GM18526 (cell line): ENCODE data around the gene CBX4.

ENCODE experiments used
- POLR2A ChIP-seq: IDR thresholded peaks from 3 replicates; pipeline ENCODE4 v1.6.1; 2011; ENCODE audit not compliant: insufficient read length; ENCODE audit errors: extremely low read depth

Gene CBX4

DNA sequence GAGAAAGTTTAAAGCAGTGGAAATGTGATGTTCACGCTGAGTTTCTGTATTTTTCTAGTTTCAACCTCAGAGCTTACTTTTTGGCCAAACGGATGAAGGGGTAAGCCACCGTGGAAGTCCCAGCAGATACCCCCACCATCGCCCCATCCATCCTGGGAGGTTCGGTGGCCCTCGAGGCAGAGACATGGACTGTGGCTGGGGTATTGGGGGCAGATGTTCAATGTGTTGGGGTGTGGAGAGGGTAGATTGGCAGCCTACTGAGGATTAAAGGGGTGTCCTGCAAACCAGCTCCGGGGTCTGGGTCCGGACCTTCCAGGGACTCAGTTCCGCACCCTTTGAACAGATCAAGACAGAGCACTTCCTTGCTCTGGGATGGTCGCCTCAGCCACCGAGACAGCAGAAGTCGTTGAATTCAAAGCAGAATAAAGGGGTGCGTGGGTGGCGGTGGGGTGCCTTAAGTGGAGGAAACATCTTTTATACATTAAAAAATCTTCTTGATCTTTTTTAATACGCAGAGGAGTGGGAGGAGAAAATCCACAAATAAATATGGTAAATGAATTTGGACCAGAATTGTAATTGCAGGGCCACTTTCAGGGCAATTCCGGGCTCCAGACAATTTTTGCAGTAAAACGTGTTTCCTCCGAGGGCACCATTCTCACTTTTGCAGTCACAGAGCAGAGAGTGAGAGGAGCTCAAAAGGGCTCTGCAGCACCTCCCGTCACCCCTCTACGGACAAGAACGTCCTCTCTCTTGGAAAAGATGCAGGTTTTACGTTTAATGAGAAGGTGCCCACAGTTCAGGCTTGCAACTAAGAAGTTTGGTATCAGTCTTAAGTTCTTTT lies 34.2 kb downstream of the CBX4 start:
- no peak for TF ChIP-seq POLR2A

DNA sequence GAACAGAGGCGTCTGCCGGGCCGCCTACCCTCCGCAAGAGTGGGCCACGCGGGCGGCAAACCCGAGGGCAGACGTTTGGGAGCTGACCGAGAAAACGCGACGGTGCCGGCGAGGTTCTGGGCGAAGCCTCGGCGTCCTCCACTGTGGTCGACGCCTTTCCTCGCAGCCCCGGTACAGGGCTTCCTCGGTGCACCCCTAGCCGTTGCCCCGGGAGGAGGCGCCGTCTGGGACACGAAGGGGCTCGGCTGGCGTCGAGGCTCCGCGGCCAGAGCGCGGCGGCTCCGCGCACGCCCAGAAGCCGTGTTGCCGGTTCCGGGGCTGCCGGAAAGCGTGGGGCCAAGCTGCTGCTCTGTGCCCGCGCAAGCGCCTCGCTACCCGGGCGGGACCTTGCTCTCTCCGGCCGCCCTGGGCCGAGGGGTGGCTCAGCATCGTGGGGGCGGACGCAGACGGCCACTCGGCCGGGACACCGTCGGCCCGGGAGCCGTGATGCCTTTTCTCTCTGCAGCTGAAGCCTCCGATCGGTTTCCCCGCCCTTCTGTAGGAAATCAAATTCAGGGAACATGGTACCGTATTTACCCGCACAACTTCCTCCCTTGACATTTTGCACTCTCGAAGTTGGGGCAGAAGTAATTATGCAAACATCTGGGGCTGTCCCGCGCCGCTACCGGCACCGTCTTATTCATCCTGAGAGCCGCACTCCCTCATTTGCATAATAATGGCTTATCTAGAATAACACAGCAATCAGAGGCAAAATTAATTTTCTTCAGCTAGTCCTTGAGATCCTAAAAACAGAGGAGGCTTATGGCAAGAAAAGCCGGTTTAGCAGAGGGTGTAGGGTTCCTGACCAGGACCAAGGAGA lies 35.0 kb downstream of the CBX4 start:
- TF ChIP-seq POLR2A: no peak

DNA sequence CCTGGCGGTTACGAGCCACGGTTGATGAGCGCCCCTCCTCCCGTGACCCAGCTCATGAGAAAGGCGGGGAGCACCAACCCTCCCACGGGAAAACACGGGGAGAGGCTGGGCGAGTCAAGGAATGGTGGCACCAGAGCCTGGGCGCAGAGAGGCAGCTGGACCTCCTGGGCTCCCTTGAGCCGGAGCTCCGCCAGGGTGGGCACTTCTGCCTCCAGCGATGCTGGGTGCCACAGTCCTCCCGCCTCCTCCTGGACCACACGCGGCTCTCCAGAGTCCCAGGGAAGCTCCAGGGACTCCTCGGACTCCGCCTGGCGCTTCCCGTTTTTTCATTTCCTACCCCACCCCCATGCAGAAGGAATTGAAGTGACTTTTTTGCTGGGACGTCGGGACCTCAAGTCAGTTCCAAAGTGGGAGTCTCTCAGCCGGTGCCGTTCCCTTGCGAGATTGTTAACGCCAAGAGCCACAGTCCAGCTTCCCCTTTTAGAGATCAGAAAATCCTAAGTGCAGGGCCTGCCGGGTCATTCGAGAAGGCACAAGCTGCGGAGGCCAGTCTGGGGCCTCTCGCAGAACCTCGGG lies 35.7 kb downstream of the CBX4 start:
- TF ChIP-seq POLR2A: no peak

DNA sequence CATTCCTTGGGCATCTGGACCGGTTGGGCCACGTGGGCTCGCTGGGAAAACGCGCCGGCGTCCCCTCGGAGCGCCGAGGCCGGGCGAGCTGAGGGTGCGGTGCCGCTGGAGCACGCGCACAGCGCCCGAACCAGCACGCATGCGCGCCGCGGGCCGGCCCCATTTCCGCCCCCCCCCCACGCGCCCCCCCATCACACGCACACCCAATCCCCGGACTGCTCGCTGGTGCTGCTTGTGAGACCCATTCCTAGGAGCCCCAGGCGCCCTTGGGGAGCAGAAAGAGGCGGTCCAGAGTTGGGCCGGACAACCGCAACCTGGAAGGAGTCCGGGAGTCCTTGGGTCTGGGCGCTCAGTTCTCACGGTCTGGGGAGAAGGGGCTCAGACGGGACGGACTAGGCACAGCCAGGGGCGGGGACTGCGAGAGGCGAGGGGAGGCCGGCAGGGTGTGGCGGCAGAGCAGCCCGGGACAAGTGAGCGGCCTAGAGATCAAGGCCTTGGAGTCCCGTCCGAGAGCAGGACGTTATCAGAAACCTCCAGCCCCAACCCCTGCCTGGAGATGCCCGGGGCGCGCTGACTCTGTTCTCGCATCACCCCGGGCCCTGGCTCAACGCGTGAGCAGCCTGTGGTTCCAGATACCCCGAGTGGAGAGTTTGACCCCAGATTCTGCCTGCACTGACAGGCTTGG lies 36.4 kb downstream of the CBX4 start:
- TF ChIP-seq POLR2A: no peak

DNA sequence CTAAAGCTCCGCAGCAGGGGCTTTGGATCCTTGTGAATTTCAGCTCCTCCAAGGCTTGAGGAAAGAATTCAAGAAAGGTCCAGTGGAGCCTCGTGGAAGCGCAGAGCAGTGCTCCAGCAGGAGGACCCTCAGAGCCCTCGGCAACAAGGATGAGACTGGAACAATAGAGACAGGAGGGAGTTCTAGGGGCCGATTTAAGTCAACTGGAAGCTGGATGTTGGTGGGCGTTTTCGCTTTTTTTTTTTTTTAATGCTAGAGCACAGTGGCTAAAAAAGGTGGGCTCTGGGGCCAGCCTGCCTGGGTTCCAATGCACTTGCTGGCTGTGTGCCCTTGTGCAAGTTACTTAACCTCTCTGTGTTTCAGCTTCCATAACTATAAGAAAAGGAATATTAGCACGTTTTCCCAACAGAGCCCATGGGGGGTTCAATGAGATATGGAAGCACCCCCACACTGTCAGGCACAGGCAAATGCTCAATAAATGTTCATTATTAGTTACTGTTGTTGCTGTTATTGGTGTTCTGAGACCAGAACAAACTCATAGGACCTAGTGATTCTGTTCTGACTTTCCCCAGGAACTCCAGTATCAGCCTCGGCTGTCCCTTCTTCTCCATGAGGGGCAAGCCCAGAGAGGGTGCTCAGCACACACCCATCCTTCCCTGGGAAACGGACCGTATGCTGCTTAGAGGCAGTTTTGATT lies 37.1 kb downstream of the CBX4 start:
- no peak for TF ChIP-seq POLR2A

DNA sequence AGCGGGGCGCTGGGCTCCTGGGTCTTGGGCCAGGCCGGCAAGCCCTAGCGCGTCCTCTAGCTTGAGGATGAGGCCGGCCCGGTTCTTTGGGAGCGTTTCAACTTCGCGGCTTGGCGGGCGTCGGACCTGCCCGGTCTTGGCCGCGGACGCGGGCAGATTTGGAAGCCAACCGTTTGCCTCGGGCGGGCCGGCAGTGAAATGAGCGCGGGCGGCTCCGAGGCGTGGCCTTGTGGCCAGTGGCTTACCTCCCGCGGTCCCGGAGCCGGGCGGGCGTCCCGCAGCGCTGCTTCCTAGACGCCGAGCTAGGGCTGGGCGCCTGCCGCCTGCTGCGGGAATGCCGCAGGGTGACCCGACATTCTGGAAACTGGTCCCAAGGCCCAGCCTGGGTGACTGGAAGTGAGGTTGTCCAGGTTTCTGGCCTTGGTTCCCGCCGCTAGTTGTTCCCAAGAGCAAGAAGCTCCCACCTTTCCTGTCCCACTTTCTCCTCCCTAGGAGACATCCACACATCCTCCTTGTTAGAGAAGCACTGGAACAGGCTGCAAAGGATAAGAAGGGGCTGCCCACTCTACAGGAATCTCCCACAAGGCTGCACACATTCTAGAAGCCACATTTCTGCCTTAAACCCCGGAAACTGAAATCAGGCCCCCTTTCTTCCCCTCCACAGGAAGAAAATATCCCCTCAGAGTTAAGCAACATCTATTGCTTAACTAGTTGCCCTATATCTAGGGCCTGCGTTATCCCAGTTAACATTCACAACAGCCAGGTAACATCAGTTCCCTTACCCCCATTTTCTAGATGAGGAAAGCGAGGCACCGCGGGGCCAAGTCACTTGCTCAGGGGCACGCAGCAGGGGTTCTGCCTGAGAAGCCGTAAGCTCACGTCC lies 37.8 kb downstream of the CBX4 start:
- TF ChIP-seq POLR2A: no peak

DNA sequence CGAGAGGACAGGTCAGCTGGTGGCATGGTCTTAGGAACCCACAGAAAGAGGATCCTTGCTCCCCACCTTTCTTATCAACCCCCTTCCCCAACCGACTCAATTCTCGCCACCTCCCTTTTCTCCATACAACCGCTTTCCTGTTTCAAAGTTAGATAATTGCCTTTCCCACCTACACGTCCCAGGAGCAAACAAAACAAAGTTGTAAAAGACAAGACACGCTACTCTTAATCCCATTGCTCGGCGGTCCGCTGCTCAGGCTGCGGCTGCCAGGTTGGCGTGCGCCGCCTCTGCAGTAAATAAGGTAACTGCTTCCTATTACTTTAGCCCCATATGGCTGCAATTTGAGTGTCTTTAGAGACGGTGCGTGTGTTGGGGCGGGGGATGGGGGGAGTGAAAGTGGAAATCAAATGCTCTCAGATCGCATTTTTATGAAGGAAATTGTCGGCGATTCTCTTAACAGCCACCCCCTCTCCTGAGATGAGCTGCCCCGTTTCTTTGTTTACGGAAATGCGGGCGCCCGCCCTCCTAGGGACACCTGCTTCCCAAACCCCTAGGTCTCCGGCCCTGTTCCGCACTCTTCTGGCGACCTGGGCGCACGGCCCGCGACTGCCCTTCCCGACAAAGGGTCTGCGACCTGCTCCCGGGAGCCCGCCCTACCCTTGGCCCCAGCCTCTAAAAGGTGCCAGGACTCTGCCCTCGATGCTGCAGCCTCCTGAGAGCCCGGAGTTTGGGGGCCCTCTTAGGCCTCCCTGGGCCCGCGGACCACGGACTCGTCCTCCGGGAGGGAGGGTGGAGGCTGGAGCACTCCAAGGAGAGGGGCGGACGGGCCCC lies 38.7 kb downstream of the CBX4 start:
- TF ChIP-seq POLR2A: no peak

DNA sequence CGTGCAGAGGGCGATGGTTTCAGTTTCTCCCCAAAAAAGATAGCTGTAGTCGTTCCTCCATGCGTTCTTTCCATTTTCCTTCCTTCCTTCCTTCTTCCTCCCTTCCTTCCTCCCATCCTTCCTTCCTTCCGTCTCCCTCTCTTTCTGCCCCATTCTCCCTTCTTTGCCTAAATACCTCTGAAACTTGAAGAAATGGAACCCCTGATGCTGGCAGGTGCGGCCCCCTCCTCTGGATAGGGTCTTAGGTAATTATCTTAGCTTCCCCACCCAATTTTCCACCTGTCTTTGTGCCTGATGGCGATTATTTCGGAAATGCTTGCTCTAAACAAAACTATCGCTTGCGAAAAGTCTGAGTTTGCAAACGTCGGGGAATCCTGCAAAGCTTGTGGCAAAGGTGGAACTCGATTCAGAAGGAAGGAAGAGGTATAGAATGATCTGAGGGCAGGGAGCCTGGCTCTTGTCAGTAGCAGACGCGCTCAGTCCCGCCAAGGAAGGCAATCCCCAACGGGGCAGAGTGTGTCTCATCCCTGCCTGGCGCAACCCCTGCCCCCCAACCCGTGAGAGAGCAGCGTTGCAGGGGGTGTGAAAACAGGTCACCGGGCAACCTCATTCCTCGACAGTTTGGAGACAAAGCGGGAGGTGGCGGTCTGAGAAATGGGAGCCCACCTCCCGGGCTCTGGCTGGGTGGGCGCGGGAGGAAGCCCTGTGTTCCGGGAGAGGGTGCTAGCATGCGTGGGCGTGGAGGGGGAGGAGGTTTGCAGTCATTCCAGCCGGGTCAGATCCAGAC lies 39.5 kb downstream of the CBX4 start:
- no peak for TF ChIP-seq POLR2A

DNA sequence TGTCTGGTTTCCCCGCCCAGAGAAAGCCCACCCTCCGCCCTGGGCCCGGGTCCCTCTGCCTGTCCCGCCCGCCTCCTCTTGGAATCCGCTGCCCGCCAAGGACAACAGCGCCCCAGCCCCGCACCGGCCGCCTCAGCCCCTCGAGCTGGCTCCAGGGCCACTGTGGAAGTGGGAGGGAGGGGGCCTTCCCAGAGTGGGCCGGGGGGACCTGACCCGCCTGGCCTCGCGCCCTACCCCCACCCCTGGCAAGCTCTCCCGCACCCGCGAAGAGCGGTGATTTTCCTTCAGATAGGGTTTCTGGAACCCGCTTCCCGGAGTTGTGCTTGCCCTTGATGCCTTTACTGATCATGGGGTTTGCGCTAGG lies 40.1 kb downstream of the CBX4 start:
- no peak for TF ChIP-seq POLR2A

DNA sequence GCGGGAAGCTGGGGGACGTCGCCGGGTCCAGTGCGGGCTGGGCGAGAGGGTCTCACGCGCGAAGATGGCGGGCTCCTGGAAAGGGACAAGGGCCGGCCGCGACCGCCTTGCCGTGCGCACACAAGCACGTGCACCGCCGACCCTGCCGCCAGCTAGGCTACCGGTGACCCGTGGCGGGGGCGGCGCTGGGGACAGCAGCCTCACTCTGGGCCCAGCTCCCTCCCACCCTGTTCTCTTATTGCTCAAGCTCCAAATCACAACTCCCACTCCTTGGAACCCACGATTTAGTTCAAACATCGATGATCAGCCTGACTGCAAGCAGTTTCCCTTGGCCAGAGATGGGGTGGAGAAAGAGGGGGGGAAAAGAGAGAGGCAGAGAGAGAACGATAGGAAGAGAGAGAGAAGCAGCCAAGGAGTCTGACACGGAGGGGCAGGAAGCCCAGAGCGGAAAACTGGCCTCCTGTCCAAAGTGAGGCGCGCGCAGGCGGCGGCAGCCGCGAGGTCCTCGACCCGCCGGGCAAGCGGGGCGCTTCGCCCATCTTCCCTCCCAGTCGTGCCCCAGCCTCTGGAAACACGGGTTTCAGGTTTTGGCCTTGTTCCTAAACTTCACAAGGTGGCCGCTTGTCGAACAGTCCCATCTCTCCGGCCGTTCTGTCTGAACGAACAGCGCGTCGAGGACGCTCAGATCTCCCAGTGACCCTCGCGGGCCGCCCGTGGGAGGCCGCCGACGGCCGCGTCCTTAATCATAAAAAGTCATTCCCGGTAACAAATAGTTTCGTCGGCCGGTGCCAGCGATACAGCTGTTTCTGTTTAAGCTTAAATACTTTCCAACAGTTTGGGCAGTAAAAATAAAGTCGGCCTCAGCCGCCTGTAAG lies 40.7 kb downstream of the CBX4 start:
- no peak for TF ChIP-seq POLR2A
